Nephron (organoid): ENCODE data around the gene KRT84.
A peak's percentile ranks its signal among the peaks of the same experiment; 100 is the strongest.
"Not testable (repeated sequence)": the region's sequence is repeated elsewhere in the genome, so short reads cannot be mapped to it uniquely, and the experiment has no call there.

ENCODE experiments used
- H3K27ac Mint-ChIP-seq, 3 experiments: 2 replicates each; pipeline ENCODE4 v1.8.0; 2020; ENCODE audit warnings: mixed read lengths in 3 of 3, mild to moderate bottlenecking in 2 of 3, moderate library complexity in 1 of 3
- H3K27me3 Mint-ChIP-seq: 2 replicates; pipeline ENCODE4 v1.8.0; 2021; ENCODE audit warnings: low read depth, mild to moderate bottlenecking, moderate library complexity, mixed read lengths
- H3K36me3 Mint-ChIP-seq: 2 replicates; pipeline ENCODE4 v1.8.0; 2020; ENCODE audit warnings: low read depth, mixed read lengths
- H3K4me1 Mint-ChIP-seq: 2 replicates; pipeline ENCODE4 v1.8.0; 2020; ENCODE audit warnings: mixed read lengths
- H3K4me3 Mint-ChIP-seq, 3 experiments: 2 replicates each; pipeline ENCODE4 v1.8.0; 2020; ENCODE audit warnings: mild to moderate bottlenecking in 3 of 3, mixed read lengths in 3 of 3, moderate library complexity in 2 of 3
- H3K9me3 Mint-ChIP-seq: 2 replicates; pipeline ENCODE4 v1.8.0; 2020; ENCODE audit warnings: mixed read lengths
- CTCF ChIP-seq, 3 experiments: fragments of 200-600 bp; sonication (generic); IDR thresholded peaks; one replicate each; pipeline ENCODE4 v1.5.0; 2021; ENCODE audit warnings: antibody characterized with exemption in 3 of 3; ENCODE audit not compliant: unreplicated experiment in 3 of 3

The KRT84 gene

GRCh38 chr12:52414936-52415335 is 29.5 kb upstream of the KRT84 start:
- peaks cover 19% of the 10 kb centered on the region for H3K27me3 Mint-ChIP-seq
- H3K4me1 Mint-ChIP-seq = peaks cover 12% of the 10 kb centered on the region
- peaks cover 2% of the 10 kb centered on the region for H3K9me3 Mint-ChIP-seq
- no peak overlapping the region for H3K4me3 Mint-ChIP-seq
- no peaks in the 10 kb centered on the region for H3K36me3 Mint-ChIP-seq
- TF ChIP-seq CTCF (IDR thresholded peaks at IDR 0.05; ENCODE audit: unreplicated experiment in 3 of 3) = no peak
- no peak overlapping the region for H3K27ac Mint-ChIP-seq

- H3K4me3 Mint-ChIP-seq = no peak overlapping the region
- no peaks in the 10 kb centered on the region for H3K36me3 Mint-ChIP-seq
- H3K4me1 Mint-ChIP-seq = peaks cover 12% of the 10 kb centered on the region
- no peak overlapping the region for H3K27ac Mint-ChIP-seq
- H3K27me3 Mint-ChIP-seq = peaks cover 19% of the 10 kb centered on the region
- TF ChIP-seq CTCF (IDR thresholded peaks at IDR 0.05; ENCODE audit: unreplicated experiment in 3 of 3) = no peak
- H3K9me3 Mint-ChIP-seq = no peaks in the 10 kb centered on the region
Measured at GRCh38 chr12:52413782-52414345, 28.4 kb upstream of the KRT84 start.

GRCh38 chr12:52413202-52413601 is 27.8 kb upstream of the KRT84 start:
- Mint-ChIP-seq H3K36me3 (no peaks in the 10 kb centered on the region), H3K4me1 (peaks cover 12% of the 10 kb centered on the region), H3K9me3 (peaks cover 3% of the 10 kb centered on the region), H3K27ac (no peak overlapping the region), H3K4me3 (no peak overlapping the region), H3K27me3 (peaks cover 22% of the 10 kb centered on the region)
- no peak for TF ChIP-seq CTCF (IDR thresholded peaks at IDR 0.05; ENCODE audit: unreplicated experiment in 3 of 3)

GRCh38 chr12:52411815-52412214 is 26.4 kb upstream of the KRT84 start:
- TF ChIP-seq CTCF (IDR thresholded peaks at IDR 0.05; ENCODE audit: unreplicated experiment in 3 of 3) = no peak
- Mint-ChIP-seq H3K36me3 (no peaks in the 10 kb centered on the region), H3K27ac (no peak overlapping the region), H3K27me3 (peaks cover 23% of the 10 kb centered on the region), H3K9me3 (peaks cover 3% of the 10 kb centered on the region), H3K4me3 (no peak overlapping the region), H3K4me1 (peaks cover 12% of the 10 kb centered on the region)

- H3K27ac Mint-ChIP-seq = peak overlapping the region in 1 of 3 experiments; percentile 31
- H3K36me3 Mint-ChIP-seq, H3K9me3 Mint-ChIP-seq, H3K4me3 Mint-ChIP-seq, H3K4me1 Mint-ChIP-seq: not testable (repeated sequence)
- peaks cover 23% of the 10 kb centered on the region for H3K27me3 Mint-ChIP-seq
Measured at GRCh38 chr12:52410589-52411248, 25.3 kb upstream of the KRT84 start.

- H3K9me3 Mint-ChIP-seq = peaks cover 3% of the 10 kb centered on the region
- peaks cover 6% of the 10 kb centered on the region for H3K4me1 Mint-ChIP-seq
- peaks cover 20% of the 10 kb centered on the region for H3K27me3 Mint-ChIP-seq
- H3K4me3 Mint-ChIP-seq = no peak overlapping the region
- H3K27ac Mint-ChIP-seq = no peak overlapping the region
- TF ChIP-seq CTCF (IDR thresholded peaks at IDR 0.05; ENCODE audit: unreplicated experiment in 3 of 3) = no peak
- no peaks in the 10 kb centered on the region for H3K36me3 Mint-ChIP-seq
Measured at GRCh38 chr12:52407918-52408317, 22.5 kb upstream of the KRT84 start.
